Rectal smooth muscle tissue (tissue), 1 donor: ENCODE measurements around the gene FOXP2.

Source experiments
- H3K27ac ChIP-seq: one replicate; pipeline ENCODE4 v1.7.0; 2013; ENCODE audit warnings: low read depth, low read length, inconsistent platforms
- H3K27me3 ChIP-seq: one replicate; pipeline ENCODE4 v1.7.0; 2013; ENCODE audit warnings: low read length; ENCODE audit not compliant: control insufficient read depth, insufficient read depth
- H3K36me3 ChIP-seq: one replicate; pipeline ENCODE4 v1.7.0; 2013; ENCODE audit warnings: low read length; ENCODE audit not compliant: control insufficient read depth, insufficient read depth
- H3K4me1 ChIP-seq: one replicate; pipeline ENCODE4 v1.7.0; 2013; ENCODE audit warnings: low read length; ENCODE audit not compliant: control insufficient read depth, insufficient read depth
- H3K4me3 ChIP-seq: one replicate; pipeline ENCODE4 v1.7.0; 2013; ENCODE audit warnings: low read length
- H3K9ac ChIP-seq: one replicate; pipeline ENCODE4 v1.7.0; 2013; ENCODE audit warnings: low read length

The FOXP2 gene

GRCh38 chr7:114687238-114687637, 272.6 kb downstream of the FOXP2 start:
- Histone ChIP-seq H3K27me3 (no peaks in the 10 kb centered on the region), H3K4me3 (no peak overlapping the region), H3K27ac (no peak overlapping the region), H3K36me3 (peaks cover 2% of the 10 kb centered on the region), H3K9ac (no peak overlapping the region), H3K4me1 (no peaks in the 10 kb centered on the region)

- H3K4me3 ChIP-seq, result no peak overlapping the region
- no peak overlapping the region for H3K9ac ChIP-seq
- no peak overlapping the region for H3K27ac ChIP-seq
- no peaks in the 10 kb centered on the region for H3K4me1 ChIP-seq
- peaks cover 2% of the 10 kb centered on the region for H3K36me3 ChIP-seq
- H3K27me3 ChIP-seq, result no peaks in the 10 kb centered on the region
These were observed 273.9 kb downstream of the FOXP2 start for GRCh38 chr7:114688443-114689055.

- H3K4me1 ChIP-seq, result no peaks in the 10 kb centered on the region
- H3K27me3 ChIP-seq, result no peaks in the 10 kb centered on the region
- no peak overlapping the region for H3K4me3 ChIP-seq
- H3K27ac ChIP-seq, result no peak overlapping the region
- no peak overlapping the region for H3K9ac ChIP-seq
- H3K36me3 ChIP-seq, result peaks cover 2% of the 10 kb centered on the region
These were observed 274.8 kb downstream of the FOXP2 start for GRCh38 chr7:114689406-114689805.

GRCh38 chr7:114691605-114692004, 277.0 kb downstream of the FOXP2 start:
- Histone ChIP-seq H3K4me3 (no peak overlapping the region), H3K4me1 (no peaks in the 10 kb centered on the region), H3K27ac (no peak overlapping the region), H3K27me3 (no peaks in the 10 kb centered on the region), H3K36me3 (peaks cover 2% of the 10 kb centered on the region), H3K9ac (no peak overlapping the region)

- no peaks in the 10 kb centered on the region for H3K4me1 ChIP-seq
- H3K36me3 ChIP-seq, result peaks cover 2% of the 10 kb centered on the region
- H3K27me3 ChIP-seq, result no peaks in the 10 kb centered on the region
- no peak overlapping the region for H3K27ac ChIP-seq
- H3K4me3 ChIP-seq, result no peak overlapping the region
- no peak overlapping the region for H3K9ac ChIP-seq
These were observed 280.6 kb downstream of the FOXP2 start for GRCh38 chr7:114695182-114695581.

GRCh38 chr7:114700247-114700928, 285.8 kb downstream of the FOXP2 start:
- no peak overlapping the region for H3K4me3 ChIP-seq
- no peaks in the 10 kb centered on the region for H3K36me3 ChIP-seq
- no peaks in the 10 kb centered on the region for H3K4me1 ChIP-seq
- no peak overlapping the region for H3K9ac ChIP-seq
- H3K27me3 ChIP-seq, result no peaks in the 10 kb centered on the region
- H3K27ac ChIP-seq, result no peak overlapping the region

- no peak overlapping the region for H3K4me3 ChIP-seq
- H3K9ac ChIP-seq, result no peak overlapping the region
- H3K4me1 ChIP-seq, result no peaks in the 10 kb centered on the region
- no peak overlapping the region for H3K27ac ChIP-seq
- no peaks in the 10 kb centered on the region for H3K36me3 ChIP-seq
- H3K27me3 ChIP-seq, result no peaks in the 10 kb centered on the region
These were observed 289.1 kb downstream of the FOXP2 start for GRCh38 chr7:114703677-114704076.

- Histone ChIP-seq H3K4me1 (no peaks in the 10 kb centered on the region), H3K4me3 (no peak overlapping the region), H3K9ac (no peak overlapping the region), H3K36me3 (no peaks in the 10 kb centered on the region), H3K27me3 (no peaks in the 10 kb centered on the region), H3K27ac (no peak overlapping the region)
These were observed 294.0 kb downstream of the FOXP2 start for GRCh38 chr7:114708646-114709045.

- no peak overlapping the region for H3K9ac ChIP-seq
- H3K4me3 ChIP-seq, result no peak overlapping the region
- H3K36me3 ChIP-seq, result no peaks in the 10 kb centered on the region
- no peaks in the 10 kb centered on the region for H3K27me3 ChIP-seq
- no peaks in the 10 kb centered on the region for H3K4me1 ChIP-seq
- H3K27ac ChIP-seq, result no peak overlapping the region
These were observed 295.9 kb downstream of the FOXP2 start for GRCh38 chr7:114710499-114710898.

- Histone ChIP-seq H3K36me3 (no peaks in the 10 kb centered on the region), H3K27me3 (no peaks in the 10 kb centered on the region), H3K9ac (no peak overlapping the region), H3K27ac (no peak overlapping the region), H3K4me3 (no peak overlapping the region), H3K4me1 (no peaks in the 10 kb centered on the region)
These were observed 296.6 kb downstream of the FOXP2 start for GRCh38 chr7:114711241-114711640.

GRCh38 chr7:114715907-114716306, 301.3 kb downstream of the FOXP2 start:
- H3K9ac ChIP-seq, result no peak overlapping the region
- no peak overlapping the region for H3K4me3 ChIP-seq
- no peaks in the 10 kb centered on the region for H3K36me3 ChIP-seq
- H3K27ac ChIP-seq, result no peak overlapping the region
- no peaks in the 10 kb centered on the region for H3K27me3 ChIP-seq
- H3K4me1 ChIP-seq, result no peaks in the 10 kb centered on the region

GRCh38 chr7:114718861-114719260, 304.2 kb downstream of the FOXP2 start:
- Histone ChIP-seq H3K36me3 (no peaks in the 10 kb centered on the region), H3K9ac (no peak overlapping the region), H3K27me3 (no peaks in the 10 kb centered on the region)

GRCh38 chr7:114720725-114721124, 306.1 kb downstream of the FOXP2 start:
- H3K4me1 ChIP-seq, result no peaks in the 10 kb centered on the region
- H3K27ac ChIP-seq, result no peak overlapping the region
- no peaks in the 10 kb centered on the region for H3K36me3 ChIP-seq
- no peaks in the 10 kb centered on the region for H3K27me3 ChIP-seq
- H3K9ac ChIP-seq, result no peak overlapping the region
- no peak overlapping the region for H3K4me3 ChIP-seq

More at GRCh38 chr7:114718861-114719260, 304.2 kb downstream of the FOXP2 start:
- Histone ChIP-seq H3K4me1 (no peaks in the 10 kb centered on the region), H3K4me3 (no peak overlapping the region), H3K27ac (no peak overlapping the region)
